Measurements from ENCODE around the gene YIF1B.

GRCh38 chr19:38346837-38347236 lies 31.1 kb upstream of the YIF1B start:
- no peak for TF ChIP-seq TCF12 (IDR thresholded peaks at IDR 0.05; ENCODE audit: low read depth)
- TF ChIP-seq CEBPB (IDR thresholded peaks at IDR 0.05), result no peak
- TF ChIP-seq, protein P1, sequence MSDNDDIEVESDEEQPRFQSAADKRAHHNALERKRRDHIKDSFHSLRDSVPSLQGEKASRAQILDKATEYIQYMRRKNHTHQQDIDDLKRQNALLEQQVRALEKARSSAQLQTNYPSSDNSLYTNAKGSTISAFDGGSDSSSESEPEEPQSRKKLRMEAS (IDR thresholded peaks at IDR 0.05), result no peak
- TF ChIP-seq TAF1 (IDR thresholded peaks at IDR 0.05; ENCODE audit: low read depth), result no peak
- no peak for TF ChIP-seq RAD21 (IDR thresholded peaks at IDR 0.05; ENCODE audit: low read depth)
- TF ChIP-seq EP300 (IDR thresholded peaks at IDR 0.05; ENCODE audit: borderline replicate concordance), result no peak
- no peak for TF ChIP-seq FOXM1 (IDR thresholded peaks at IDR 0.05; ENCODE audit: borderline replicate concordance, low read depth)
- TF ChIP-seq, protein P2, sequence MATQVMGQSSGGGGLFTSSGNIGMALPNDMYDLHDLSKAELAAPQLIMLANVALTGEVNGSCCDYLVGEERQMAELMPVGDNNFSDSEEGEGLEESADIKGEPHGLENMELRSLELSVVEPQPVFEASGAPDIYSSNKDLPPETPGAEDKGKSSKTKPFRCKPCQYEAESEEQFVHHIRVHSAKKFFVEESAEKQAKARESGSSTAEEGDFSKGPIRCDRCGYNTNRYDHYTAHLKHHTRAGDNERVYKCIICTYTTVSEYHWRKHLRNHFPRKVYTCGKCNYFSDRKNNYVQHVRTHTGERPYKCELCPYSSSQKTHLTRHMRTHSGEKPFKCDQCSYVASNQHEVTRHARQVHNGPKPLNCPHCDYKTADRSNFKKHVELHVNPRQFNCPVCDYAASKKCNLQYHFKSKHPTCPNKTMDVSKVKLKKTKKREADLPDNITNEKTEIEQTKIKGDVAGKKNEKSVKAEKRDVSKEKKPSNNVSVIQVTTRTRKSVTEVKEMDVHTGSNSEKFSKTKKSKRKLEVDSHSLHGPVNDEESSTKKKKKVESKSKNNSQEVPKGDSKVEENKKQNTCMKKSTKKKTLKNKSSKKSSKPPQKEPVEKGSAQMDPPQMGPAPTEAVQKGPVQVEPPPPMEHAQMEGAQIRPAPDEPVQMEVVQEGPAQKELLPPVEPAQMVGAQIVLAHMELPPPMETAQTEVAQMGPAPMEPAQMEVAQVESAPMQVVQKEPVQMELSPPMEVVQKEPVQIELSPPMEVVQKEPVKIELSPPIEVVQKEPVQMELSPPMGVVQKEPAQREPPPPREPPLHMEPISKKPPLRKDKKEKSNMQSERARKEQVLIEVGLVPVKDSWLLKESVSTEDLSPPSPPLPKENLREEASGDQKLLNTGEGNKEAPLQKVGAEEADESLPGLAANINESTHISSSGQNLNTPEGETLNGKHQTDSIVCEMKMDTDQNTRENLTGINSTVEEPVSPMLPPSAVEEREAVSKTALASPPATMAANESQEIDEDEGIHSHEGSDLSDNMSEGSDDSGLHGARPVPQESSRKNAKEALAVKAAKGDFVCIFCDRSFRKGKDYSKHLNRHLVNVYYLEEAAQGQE (IDR thresholded peaks at IDR 0.05; ENCODE audit: low read depth), result no peak
- TF ChIP-seq YY1 (IDR thresholded peaks at IDR 0.05; ENCODE audit: low read depth), result no peak
- TF ChIP-seq TEAD4 (IDR thresholded peaks at IDR 0.05), result no peak

Data from Ishikawa (cell line).